Vagina (tissue), 2 donors: ENCODE data around the gene PCDH18. TPM values are rescaled to one million over a fixed set of nuclear protein-coding genes. Genes with fewer than 3 reads are reported as not detected.

Experiments used
- DNase-seq, 2 donors: peaks; one replicate each; pipeline ENCODE4 v3.0.0-alpha.2; 2017; ENCODE audit errors: extremely low spot score in 2 of 2
- H3K27ac ChIP-seq: fragments of 200-600 bp; sonication (generic); one replicate; pipeline ENCODE4 v1.5.1; 2019
- H3K27me3 ChIP-seq: fragments of 200-600 bp; sonication (generic); one replicate; pipeline ENCODE4 v1.5.1; 2019
- H3K36me3 ChIP-seq, 2 donors: fragments of 200-600 bp; sonication (generic); one replicate each; pipeline ENCODE4 v1.5.1; 2017 to 2019
- H3K4me1 ChIP-seq: fragments of 200-600 bp; sonication (generic); one replicate; pipeline ENCODE4 v1.5.1; 2019
- H3K4me3 ChIP-seq, 2 donors: fragments of 200-600 bp; sonication (generic); 1 replicate in 1 of 2; 2 replicates in 1 of 2; pipeline ENCODE4 v1.5.1; 2016 to 2019
- H3K9me3 ChIP-seq: fragments of 200-600 bp; sonication (generic); one replicate; pipeline ENCODE4 v1.5.1; 2019
- POLR2A ChIP-seq, 2 donors: fragments of 450-650 bp; IDR thresholded peaks; one replicate each; pipeline ENCODE4 v1.6.1; 2017; ENCODE audit warnings: antibody characterized with exemption in 2 of 2, mild to moderate bottlenecking in 2 of 2, moderate library complexity in 2 of 2
- POLR2AphosphoS5 ChIP-seq, 2 donors: sonication (generic); formaldehyde crosslinking; IDR thresholded peaks; one replicate each; pipeline ENCODE4 v1.9.0; 2017; ENCODE audit warnings: antibody characterized with exemption in 2 of 2, mild to moderate bottlenecking in 2 of 2, low read depth in 1 of 2; ENCODE audit not compliant: insufficient read depth in 1 of 2
- intact Hi-C: fragments of 100-400 bp; cut with DNase I; formaldehyde crosslinking; loops from one replicate; pipeline ENCODE4 v1.15.1; 2023
- total RNA-seq: library from RNA; depleted of rRNA; stranded (reverse); fragments of >200 nt; gene quantifications from one replicate; pipeline ENCODE4 v1.2.3, GENCODE V29; 2016
- TF ChIP-seq, protein P1 (sequence below), 3 experiments: fragments of 450-650 bp in 2 of 3; fragments of 200-600 bp in 1 of 3; sonication (generic) in 1 of 3; IDR thresholded peaks; one replicate each; pipeline ENCODE4 v1.5.1; 2017 to 2019; ENCODE audit warnings: antibody characterized with exemption in 3 of 3, mild to moderate bottlenecking in 2 of 3, moderate library complexity in 2 of 3

The PCDH18 gene
- total RNA-seq, 1 donor from 2014 or later = 32.9 TPM

DNA sequence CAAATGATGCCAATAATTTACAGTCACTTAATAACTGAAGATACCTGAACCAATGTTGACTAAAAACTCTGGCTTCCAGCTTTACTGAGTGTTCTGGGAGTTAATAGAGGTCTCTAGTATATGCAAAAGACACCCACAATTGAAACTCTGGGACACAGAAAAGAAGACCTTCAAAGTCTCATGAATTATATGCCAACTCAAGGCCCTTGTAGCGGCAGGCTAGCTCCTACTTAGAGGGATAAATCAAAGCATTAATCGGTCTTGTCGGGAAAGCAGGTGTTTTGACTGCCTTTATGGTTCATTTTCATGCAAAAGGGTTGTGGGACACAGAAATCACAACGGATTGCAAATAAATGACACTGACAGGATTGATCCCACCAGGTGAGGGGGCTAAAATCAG lies 55.9 kb downstream of the PCDH18 start:
- H3K9me3 ChIP-seq = no peaks in the 10 kb centered on the region
- TF ChIP-seq, protein P1, sequence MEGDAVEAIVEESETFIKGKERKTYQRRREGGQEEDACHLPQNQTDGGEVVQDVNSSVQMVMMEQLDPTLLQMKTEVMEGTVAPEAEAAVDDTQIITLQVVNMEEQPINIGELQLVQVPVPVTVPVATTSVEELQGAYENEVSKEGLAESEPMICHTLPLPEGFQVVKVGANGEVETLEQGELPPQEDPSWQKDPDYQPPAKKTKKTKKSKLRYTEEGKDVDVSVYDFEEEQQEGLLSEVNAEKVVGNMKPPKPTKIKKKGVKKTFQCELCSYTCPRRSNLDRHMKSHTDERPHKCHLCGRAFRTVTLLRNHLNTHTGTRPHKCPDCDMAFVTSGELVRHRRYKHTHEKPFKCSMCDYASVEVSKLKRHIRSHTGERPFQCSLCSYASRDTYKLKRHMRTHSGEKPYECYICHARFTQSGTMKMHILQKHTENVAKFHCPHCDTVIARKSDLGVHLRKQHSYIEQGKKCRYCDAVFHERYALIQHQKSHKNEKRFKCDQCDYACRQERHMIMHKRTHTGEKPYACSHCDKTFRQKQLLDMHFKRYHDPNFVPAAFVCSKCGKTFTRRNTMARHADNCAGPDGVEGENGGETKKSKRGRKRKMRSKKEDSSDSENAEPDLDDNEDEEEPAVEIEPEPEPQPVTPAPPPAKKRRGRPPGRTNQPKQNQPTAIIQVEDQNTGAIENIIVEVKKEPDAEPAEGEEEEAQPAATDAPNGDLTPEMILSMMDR (IDR thresholded peaks at IDR 0.05) = no peak
- no peak for TF ChIP-seq POLR2AphosphoS5 (IDR thresholded peaks at IDR 0.05; ENCODE audit: insufficient read depth in 1 of 2, low read depth in 1 of 2)
- H3K27ac ChIP-seq = no peak overlapping the region
- intact Hi-C loops = no loop called here
- no peaks in the 10 kb centered on the region for H3K27me3 ChIP-seq
- no peaks in the 10 kb centered on the region for H3K36me3 ChIP-seq
- H3K4me1 ChIP-seq = peaks cover 12% of the 10 kb centered on the region
- no peak for DNase-seq
- H3K4me3 ChIP-seq = no peak overlapping the region

DNA sequence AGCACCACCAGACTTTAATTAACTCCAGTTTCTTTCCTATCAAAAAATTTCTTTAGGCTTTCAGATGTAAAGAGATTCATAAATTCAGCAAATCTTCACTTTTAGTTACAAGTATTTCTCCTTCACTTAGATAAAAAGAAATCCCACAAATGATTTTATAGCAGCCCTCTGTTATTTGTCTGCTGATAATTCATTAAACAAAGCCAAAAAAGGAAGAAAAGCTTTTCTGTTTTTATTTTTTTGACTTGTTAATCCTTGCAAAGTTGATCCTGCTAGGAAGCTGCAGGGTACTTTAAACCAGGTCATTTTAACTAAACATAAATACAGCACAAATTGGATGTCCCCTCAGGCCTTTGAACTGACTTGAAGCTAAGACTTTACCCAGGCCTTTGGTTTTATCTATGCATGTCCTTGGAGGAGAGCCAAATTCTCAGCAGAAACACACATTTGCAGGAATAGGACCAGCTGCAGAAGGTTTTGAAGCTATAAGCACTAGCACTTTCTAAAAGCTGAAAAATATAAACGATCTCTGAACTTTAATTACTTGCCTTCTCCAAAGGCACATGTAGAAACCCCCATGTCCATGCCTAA lies 57.5 kb downstream of the PCDH18 start:
- Histone ChIP-seq H3K36me3 (no peaks in the 10 kb centered on the region), H3K4me1 (peaks cover 12% of the 10 kb centered on the region), H3K27ac (peak overlapping the region; percentile 21), H3K9me3 (no peaks in the 10 kb centered on the region), H3K4me3 (no peak overlapping the region), H3K27me3 (no peaks in the 10 kb centered on the region)
- no peak for DNase-seq
- TF ChIP-seq POLR2AphosphoS5 (IDR thresholded peaks at IDR 0.05; ENCODE audit: insufficient read depth in 1 of 2, low read depth in 1 of 2) (no peak), POLR2A (IDR thresholded peaks at IDR 0.05) (no peak)
- TF ChIP-seq, protein P1 (IDR thresholded peaks at IDR 0.05) = no peak
- intact Hi-C loops = no loop called here

DNA sequence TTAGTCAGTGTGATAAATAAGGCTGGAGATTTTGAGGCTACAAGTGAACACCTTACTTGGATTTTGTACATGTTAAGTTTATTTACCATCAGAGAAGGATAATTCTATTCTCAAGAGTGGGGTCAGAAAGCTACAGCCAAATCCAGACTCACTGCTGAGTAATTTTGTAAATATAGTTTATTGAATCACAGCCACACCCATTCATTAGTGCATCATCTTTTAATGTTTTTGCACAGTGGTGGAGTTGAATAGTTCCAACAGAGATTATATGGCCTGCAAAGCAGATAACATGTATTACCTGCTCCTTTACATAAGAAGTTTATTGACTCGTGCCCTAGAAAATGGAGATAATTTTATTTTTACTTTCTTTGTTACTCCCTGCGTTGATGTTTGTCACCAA lies 60.4 kb downstream of the PCDH18 start:
- intact Hi-C loops = no loop called here
- TF ChIP-seq POLR2A (IDR thresholded peaks at IDR 0.05) = no peak
- no peak for TF ChIP-seq POLR2AphosphoS5 (IDR thresholded peaks at IDR 0.05; ENCODE audit: insufficient read depth in 1 of 2, low read depth in 1 of 2)
- TF ChIP-seq, protein P1 (IDR thresholded peaks at IDR 0.05) = no peak
- no peaks in the 10 kb centered on the region for H3K27me3 ChIP-seq

DNA sequence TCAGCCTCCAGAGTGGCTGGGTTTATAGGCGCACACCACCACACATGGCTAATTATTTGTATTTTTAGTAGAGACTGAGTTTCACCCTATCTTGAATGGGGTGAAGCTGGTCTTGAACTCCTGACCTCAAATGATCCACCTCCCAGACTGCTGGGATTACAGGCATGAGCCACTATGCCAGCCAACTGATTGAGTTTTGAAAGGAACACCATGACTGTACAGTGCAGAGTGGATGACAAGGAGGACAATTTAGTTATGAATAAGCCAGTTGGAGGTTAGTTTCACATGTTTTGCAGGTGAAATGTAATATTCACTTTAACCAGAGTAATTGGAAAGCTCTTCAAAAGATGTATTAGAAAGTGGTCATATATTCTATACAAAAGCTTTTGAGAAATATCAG lies 60.8 kb downstream of the PCDH18 start:
- Histone ChIP-seq H3K4me3 (no peak overlapping the region), H3K27ac (no peak overlapping the region), H3K9me3 (no peaks in the 10 kb centered on the region), H3K27me3 (no peaks in the 10 kb centered on the region), H3K4me1 (peaks cover 12% of the 10 kb centered on the region), H3K36me3 (no peaks in the 10 kb centered on the region)
- TF ChIP-seq, protein P1 (IDR thresholded peaks at IDR 0.05) = no peak
- TF ChIP-seq POLR2AphosphoS5 (IDR thresholded peaks at IDR 0.05; ENCODE audit: insufficient read depth in 1 of 2, low read depth in 1 of 2) (no peak), POLR2A (IDR thresholded peaks at IDR 0.05) (no peak)
- DNase-seq = no peak
- intact Hi-C loops = no loop called here

More for the DNA sequence above, 60.4 kb downstream of the PCDH18 start:
- peaks cover 12% of the 10 kb centered on the region for H3K4me1 ChIP-seq
- no peak for DNase-seq
- H3K36me3 ChIP-seq = no peaks in the 10 kb centered on the region
- H3K27ac ChIP-seq = no peak overlapping the region
- no peaks in the 10 kb centered on the region for H3K9me3 ChIP-seq
- H3K4me3 ChIP-seq = no peak overlapping the region

DNA sequence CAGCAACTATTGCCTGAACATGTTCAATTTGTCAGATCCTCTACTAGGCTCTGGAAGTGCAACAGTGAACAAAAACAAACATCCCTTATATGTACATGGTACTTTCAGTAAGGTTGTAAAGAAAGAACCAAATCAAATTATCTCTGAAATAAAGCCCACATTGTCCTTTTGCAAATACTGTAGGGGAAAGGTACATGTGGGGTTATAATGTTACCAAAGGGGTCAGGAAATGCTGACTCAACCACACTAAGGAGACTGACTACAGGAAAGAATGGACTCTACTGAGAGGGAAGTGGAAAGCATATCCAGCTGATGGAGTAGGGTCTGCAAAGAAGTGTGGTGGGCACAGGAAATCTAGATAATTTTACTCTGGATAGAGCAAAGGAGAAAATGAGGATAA lies 61.5 kb downstream of the PCDH18 start:
- Histone ChIP-seq H3K4me1 (peaks cover 12% of the 10 kb centered on the region), H3K9me3 (no peaks in the 10 kb centered on the region), H3K27ac (no peak overlapping the region), H3K4me3 (no peak overlapping the region), H3K27me3 (no peaks in the 10 kb centered on the region), H3K36me3 (no peaks in the 10 kb centered on the region)
- intact Hi-C loops = no loop called here
- DNase-seq = no peak
- TF ChIP-seq POLR2AphosphoS5 (IDR thresholded peaks at IDR 0.05; ENCODE audit: insufficient read depth in 1 of 2, low read depth in 1 of 2) = no peak
